PC-3 (cell line): Measurements from ENCODE around the gene KNDC1. TPM values are rescaled to one million over a fixed set of nuclear protein-coding genes. Genes with fewer than 3 reads are reported as not detected.

ENCODE experiments used
- ATAC-seq: fragments of 200-7000 bp; cut with Tn5 transposase; 2 replicates; pipeline ENCODE4 v1.9.1; 2020; ENCODE audit warnings: mild to moderate bottlenecking, moderate library complexity
- BruUV-seq: library from RNA; stranded (reverse); fragments of 400-500 nt; replicated peaks from 2 replicates; lab custom pipeline; 2021; lab: Mats Ljungman, UMichigan
- CTCF ChIA-PET: fragments of 300-600 bp; sonication (Branson Sonifier 250); formaldehyde crosslinking; loops from one replicate; lab custom pipeline; 2022; ENCODE audit warnings: antibody characterized with exemption; lab: Charles Lee
- POLR2A ChIA-PET: fragments of 300-600 bp; sonication (Branson Sonifier 250); formaldehyde crosslinking; loops from one replicate; lab custom pipeline; 2022; ENCODE audit warnings: antibody characterized with exemption; ENCODE audit not compliant: unreplicated experiment; lab: Charles Lee
- DNase-seq: peaks from one replicate; pipeline ENCODE4 v3.0.0-alpha.2; 2015
- H2AFZ ChIP-seq: fragments of 300-600 bp; sonication (generic); 2 replicates; pipeline ENCODE4 v1.6.0; 2016; ENCODE audit warnings: antibody characterized with exemption, low read length
- H3F3A ChIP-seq: fragments of 300-600 bp; sonication (generic); one replicate; pipeline ENCODE4 v1.6.0; 2017; ENCODE audit warnings: antibody characterized with exemption, low read length, control low read depth, mild to moderate bottlenecking; ENCODE audit not compliant: unreplicated experiment
- H3K27ac ChIP-seq: fragments of 300-600 bp; sonication (generic); 2 replicates; pipeline ENCODE4 v1.5.1; 2016; ENCODE audit warnings: mild to moderate bottlenecking, low read length
- H3K27me3 ChIP-seq: fragments of 300-600 bp; sonication (generic); 2 replicates; pipeline ENCODE4 v1.6.1; 2016; ENCODE audit warnings: low read length, mixed read lengths
- H3K36me3 ChIP-seq: fragments of 300-600 bp; sonication (generic); 2 replicates; pipeline ENCODE4 v1.6.1; 2016; ENCODE audit warnings: low read depth, mixed run types, low read length, mixed read lengths
- H3K4me1 ChIP-seq: fragments of 300-600 bp; sonication (generic); 2 replicates; pipeline ENCODE4 v1.5.1; 2016; ENCODE audit warnings: low read length; ENCODE audit not compliant: insufficient read depth
- H3K4me2 ChIP-seq: fragments of 300-600 bp; sonication (generic); 2 replicates; pipeline ENCODE4 v1.6.0; 2016; ENCODE audit warnings: low read length
- H3K4me3 ChIP-seq: fragments of 300-600 bp; sonication (generic); 2 replicates; pipeline ENCODE4 v1.5.1; 2016; ENCODE audit warnings: mild to moderate bottlenecking, low read length, mixed read lengths
- H3K79me2 ChIP-seq: fragments of 300-600 bp; sonication (generic); 2 replicates; pipeline ENCODE4 v1.6.1; 2017; ENCODE audit warnings: low read length, mixed read lengths
- H3K9ac ChIP-seq: fragments of 300-600 bp; sonication (generic); 2 replicates; pipeline ENCODE4 v1.6.0; 2016; ENCODE audit warnings: mild to moderate bottlenecking, low read length
- H3K9me2 ChIP-seq: fragments of 300-600 bp; sonication (generic); replicated peaks from 2 replicates; pipeline ENCODE4 v1.6.1; 2016; ENCODE audit warnings: mixed run types, low read length, mixed read lengths
- H3K9me3 ChIP-seq: fragments of 300-600 bp; sonication (generic); 2 replicates; pipeline ENCODE4 v1.6.1; 2016; ENCODE audit warnings: low read length, mixed read lengths
- H4K20me1 ChIP-seq: fragments of 300-600 bp; sonication (generic); 2 replicates; pipeline ENCODE4 v1.6.1; 2016; ENCODE audit warnings: low read length, mixed read lengths
- CTCF ChIP-seq: fragments of 300-600 bp; sonication (generic); conservative IDR thresholded peaks from 2 replicates; pipeline ENCODE4 v1.5.1; 2017; ENCODE audit warnings: antibody characterized with exemption, low read depth, mild to moderate bottlenecking, low read length
- EZH2 ChIP-seq: fragments of 300-600 bp; sonication (generic); IDR thresholded peaks from one replicate; pipeline ENCODE4 v1.6.1; 2017; ENCODE audit warnings: antibody characterized with exemption, mild to moderate bottlenecking, low read length; ENCODE audit not compliant: unreplicated experiment
- EZH2phosphoT487 ChIP-seq: fragments of 300-600 bp; sonication (generic); IDR thresholded peaks from 2 replicates; pipeline ENCODE4 v1.6.1; 2018; ENCODE audit warnings: mild to moderate bottlenecking, antibody characterized with exemption, low read length, borderline replicate concordance
- intact Hi-C: fragments of 100-400 bp; cut with micrococcal nuclease; formaldehyde crosslinking; loops from 2 replicates; pipeline ENCODE4 v1.9.0; 2023
- total RNA-seq: library from RNA; depleted of rRNA; stranded (reverse); fragments of >200 nt; gene quantifications from 2 replicates; pipeline ENCODE4 v1.2.3, GENCODE V29; 2014

The KNDC1 gene
- total RNA-seq, 1 experiment from 2014 or later = not detected

GRCh38 chr10:133178357-133179127 is 18.5 kb downstream of the KNDC1 start:
- Histone ChIP-seq H3K4me2 (no peak overlapping the region), H3K4me1 (no peaks in the 10 kb centered on the region), H3K36me3 (no peaks in the 10 kb centered on the region), H3F3A (no peaks in the 10 kb centered on the region), H2AFZ (no peak overlapping the region), H3K4me3 (no peak overlapping the region), H3K79me2 (no peaks in the 10 kb centered on the region), H3K27me3 (peaks cover 53% of the 10 kb centered on the region), H3K9me2 (no peaks in the 10 kb centered on the region), H3K27ac (no peak overlapping the region), H3K9me3 (no peaks in the 10 kb centered on the region), H4K20me1 (no peaks in the 10 kb centered on the region), H3K9ac (no peak overlapping the region)
- POLR2A ChIA-PET = no interaction called here
- CTCF ChIA-PET = no interaction called here
- ATAC-seq = no peak
- intact Hi-C loops = no loop called here
- TF ChIP-seq EZH2 = no peak
- no peak for TF ChIP-seq EZH2phosphoT487
- no peak for DNase-seq
- no TSS peak for BruUV-seq

GRCh38 chr10:133179128-133179520 is 19.1 kb downstream of the KNDC1 start:
- no peak overlapping the region for H3K4me2 ChIP-seq
- no peaks in the 10 kb centered on the region for H3K9me3 ChIP-seq
- H3K79me2 ChIP-seq = no peaks in the 10 kb centered on the region
- POLR2A ChIA-PET = no interaction called here
- BruUV-seq = no TSS peak
- intact Hi-C loops = no loop called here
- DNase-seq (no peak), ATAC-seq (no peak)
- H3K9me2 ChIP-seq = no peaks in the 10 kb centered on the region
- CTCF ChIA-PET = no interaction called here
- H3K27ac ChIP-seq = no peak overlapping the region
- TF ChIP-seq EZH2 (no peak), CTCF (no peak), EZH2phosphoT487 (no peak)
- H3K36me3 ChIP-seq = no peaks in the 10 kb centered on the region
- H3K9ac ChIP-seq = no peak overlapping the region
- H3F3A ChIP-seq = no peaks in the 10 kb centered on the region
- no peaks in the 10 kb centered on the region for H3K4me1 ChIP-seq
- no peaks in the 10 kb centered on the region for H4K20me1 ChIP-seq
- no peak overlapping the region for H2AFZ ChIP-seq
- H3K27me3 ChIP-seq = peaks cover 51% of the 10 kb centered on the region
- H3K4me3 ChIP-seq = no peak overlapping the region

GRCh38 chr10:133179651-133180050 is 19.6 kb downstream of the KNDC1 start:
- H3K4me1 ChIP-seq = no peaks in the 10 kb centered on the region
- ATAC-seq (no peak), DNase-seq (no peak)
- ChIA-PET CTCF (no interaction called here), POLR2A (no interaction called here)
- no peak overlapping the region for H3K4me2 ChIP-seq
- H3K9ac ChIP-seq = no peak overlapping the region
- no peaks in the 10 kb centered on the region for H3K36me3 ChIP-seq
- no peaks in the 10 kb centered on the region for H3K79me2 ChIP-seq
- no peaks in the 10 kb centered on the region for H4K20me1 ChIP-seq
- intact Hi-C loops = no loop called here
- peaks cover 57% of the 10 kb centered on the region for H3K27me3 ChIP-seq
- H3K4me3 ChIP-seq = no peak overlapping the region
- H3K9me3 ChIP-seq = no peaks in the 10 kb centered on the region
- no peak overlapping the region for H3K27ac ChIP-seq
- H3K9me2 ChIP-seq = no peaks in the 10 kb centered on the region
- no peak for TF ChIP-seq EZH2
- TF ChIP-seq CTCF = no peak
- no peak for TF ChIP-seq EZH2phosphoT487
- H2AFZ ChIP-seq = no peak overlapping the region
- no TSS peak for BruUV-seq
- H3F3A ChIP-seq = no peaks in the 10 kb centered on the region
